Stimulated activated CD4-positive, alpha-beta T cell treated with anti-CD3 and anti-CD28 coated beads, Interleukin-2, amount 100 ng/mL, for 4 hours (primary cell): ENCODE data around the gene SPHK1.
A peak's percentile ranks its signal among the peaks of the same experiment; 100 is the strongest.

Experiments
- DNase-seq: peaks from one replicate; pipeline ENCODE4 v3.0.0-alpha.2; 2020; ENCODE audit warnings: low read depth

SPHK1 gene

DNA sequence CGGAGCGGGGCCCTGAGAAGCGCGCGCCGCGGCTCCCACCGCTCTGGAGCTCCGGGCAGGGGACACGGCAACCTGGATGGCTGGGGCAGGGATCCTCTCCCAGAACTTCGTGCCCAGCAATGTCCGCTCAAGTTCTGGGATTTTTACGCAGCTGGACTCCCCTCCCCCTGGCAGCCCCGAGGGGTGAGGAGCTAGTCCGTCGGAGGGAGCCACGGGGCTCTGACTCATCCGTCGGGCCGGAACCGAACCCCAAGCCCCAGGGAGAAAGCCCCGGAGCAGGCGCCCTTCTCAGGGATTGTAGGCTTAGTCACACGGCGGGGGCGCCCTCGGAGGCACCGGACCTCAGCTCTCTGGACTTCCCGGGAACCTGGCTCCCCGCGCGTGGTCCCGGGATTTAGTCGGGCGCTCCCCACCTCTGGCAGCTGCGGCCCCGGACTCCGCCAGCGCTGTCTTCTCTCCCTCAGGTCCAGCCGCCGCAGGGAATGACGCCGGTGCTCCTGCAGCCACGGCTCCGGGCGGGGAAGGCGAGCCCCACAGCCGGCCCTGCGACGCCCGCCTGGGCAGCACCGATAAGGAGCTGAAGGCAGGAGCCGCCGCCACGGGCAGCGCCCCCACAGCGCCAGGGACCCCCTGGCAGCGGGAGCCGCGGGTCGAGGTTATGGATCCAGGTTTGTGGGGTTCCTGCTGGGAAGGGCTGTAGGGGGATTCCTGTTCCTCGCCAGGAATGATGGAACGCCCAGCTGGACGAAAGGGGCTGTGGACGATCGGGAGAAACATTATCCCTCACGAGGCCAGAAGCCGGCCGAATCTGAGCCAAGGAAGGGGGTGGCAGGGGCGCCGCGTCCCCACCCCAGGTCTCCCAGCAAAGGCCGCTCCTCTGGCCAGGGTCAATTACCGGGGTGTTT, 830 bp downstream of the SPHK1 start:
- peak; percentile 31 for DNase-seq

DNA sequence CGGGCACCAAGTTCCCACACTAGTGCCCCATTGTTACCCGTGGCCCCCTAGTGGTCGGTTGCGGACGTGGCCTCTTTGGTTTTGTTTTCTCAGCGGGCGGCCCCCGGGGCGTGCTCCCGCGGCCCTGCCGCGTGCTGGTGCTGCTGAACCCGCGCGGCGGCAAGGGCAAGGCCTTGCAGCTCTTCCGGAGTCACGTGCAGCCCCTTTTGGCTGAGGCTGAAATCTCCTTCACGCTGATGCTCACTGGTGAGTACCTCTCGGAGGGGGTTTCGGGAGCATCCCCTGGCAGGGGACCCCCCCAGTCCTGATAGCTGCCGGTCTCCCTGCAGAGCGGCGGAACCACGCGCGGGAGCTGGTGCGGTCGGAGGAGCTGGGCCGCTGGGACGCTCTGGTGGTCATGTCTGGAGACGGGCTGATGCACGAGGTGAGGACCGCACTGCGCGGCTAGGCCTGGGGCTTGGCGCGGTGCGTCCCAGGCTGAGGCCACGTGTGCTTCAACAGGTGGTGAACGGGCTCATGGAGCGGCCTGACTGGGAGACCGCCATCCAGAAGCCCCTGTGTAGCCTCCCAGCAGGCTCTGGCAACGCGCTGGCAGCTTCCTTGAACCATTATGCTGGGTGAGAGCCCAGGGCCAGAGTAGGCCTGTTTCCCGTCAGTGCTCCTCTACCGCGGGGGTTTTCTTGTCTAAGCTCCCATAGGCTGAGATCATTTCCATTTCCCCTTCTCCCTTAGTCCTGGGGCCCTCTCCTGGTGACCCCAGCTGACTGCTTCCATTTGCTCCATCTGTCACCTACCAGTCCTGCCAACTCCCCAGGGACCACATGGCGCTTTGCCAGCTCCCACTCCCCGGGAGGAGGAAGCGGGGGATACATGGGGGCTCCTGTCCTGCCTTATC, 1.7 kb downstream of the SPHK1 start:
- DNase-seq = peak; percentile 78

DNA sequence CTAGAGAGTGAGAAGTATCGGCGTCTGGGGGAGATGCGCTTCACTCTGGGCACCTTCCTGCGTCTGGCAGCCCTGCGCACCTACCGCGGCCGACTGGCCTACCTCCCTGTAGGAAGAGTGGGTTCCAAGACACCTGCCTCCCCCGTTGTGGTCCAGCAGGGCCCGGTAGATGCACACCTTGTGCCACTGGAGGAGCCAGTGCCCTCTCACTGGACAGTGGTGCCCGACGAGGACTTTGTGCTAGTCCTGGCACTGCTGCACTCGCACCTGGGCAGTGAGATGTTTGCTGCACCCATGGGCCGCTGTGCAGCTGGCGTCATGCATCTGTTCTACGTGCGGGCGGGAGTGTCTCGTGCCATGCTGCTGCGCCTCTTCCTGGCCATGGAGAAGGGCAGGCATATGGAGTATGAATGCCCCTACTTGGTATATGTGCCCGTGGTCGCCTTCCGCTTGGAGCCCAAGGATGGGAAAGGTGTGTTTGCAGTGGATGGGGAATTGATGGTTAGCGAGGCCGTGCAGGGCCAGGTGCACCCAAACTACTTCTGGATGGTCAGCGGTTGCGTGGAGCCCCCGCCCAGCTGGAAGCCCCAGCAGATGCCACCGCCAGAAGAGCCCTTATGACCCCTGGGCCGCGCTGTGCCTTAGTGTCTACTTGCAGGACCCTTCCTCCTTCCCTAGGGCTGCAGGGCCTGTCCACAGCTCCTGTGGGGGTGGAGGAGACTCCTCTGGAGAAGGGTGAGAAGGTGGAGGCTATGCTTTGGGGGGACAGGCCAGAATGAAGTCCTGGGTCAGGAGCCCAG, 2.8 kb downstream of the SPHK1 start:
- DNase-seq = no peak

DNA sequence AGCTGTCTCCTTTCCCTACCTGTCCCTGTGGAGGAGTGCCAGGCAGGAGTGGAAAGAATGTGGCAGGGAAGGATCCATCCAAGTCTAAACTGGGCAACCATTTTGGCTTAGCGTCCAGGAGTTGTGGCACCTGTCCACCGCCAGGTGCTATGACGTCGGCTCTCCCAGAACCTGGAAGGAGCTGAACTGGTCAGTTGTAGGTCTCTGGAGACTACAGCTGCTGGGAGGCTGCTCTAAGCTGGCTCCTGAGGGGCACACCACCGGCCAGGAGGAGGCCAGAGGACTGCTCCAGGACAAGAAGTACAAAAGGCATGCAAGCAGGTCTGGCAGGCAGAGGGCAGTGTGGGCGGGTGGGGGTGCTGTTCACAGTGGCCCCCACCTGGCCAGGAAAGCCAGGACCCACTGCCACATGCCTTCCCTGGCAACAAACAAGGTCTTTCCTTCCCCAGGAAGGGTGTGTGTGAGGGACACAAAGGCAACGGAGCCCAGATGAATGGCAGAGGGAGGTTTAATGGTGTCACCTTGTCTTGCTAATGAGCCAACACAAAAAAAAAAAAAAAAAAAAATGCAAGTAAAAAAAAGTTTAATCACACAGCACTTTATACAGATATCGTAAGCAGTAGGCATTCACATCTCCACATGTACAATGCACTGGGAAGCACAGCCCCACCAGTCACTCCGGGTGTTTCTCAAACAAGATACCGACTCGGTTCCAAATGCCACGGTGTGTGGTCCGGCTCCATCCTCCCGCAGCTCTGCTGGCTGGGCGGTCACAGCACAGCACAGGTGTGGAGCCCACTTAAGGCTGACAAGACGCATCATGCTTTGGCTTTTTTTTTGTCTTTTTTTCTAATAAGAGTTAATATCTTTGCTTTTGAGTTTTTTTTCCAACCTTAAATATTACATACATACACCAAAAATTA, 4.8 kb downstream of the SPHK1 start:
- no peak for DNase-seq

DNA sequence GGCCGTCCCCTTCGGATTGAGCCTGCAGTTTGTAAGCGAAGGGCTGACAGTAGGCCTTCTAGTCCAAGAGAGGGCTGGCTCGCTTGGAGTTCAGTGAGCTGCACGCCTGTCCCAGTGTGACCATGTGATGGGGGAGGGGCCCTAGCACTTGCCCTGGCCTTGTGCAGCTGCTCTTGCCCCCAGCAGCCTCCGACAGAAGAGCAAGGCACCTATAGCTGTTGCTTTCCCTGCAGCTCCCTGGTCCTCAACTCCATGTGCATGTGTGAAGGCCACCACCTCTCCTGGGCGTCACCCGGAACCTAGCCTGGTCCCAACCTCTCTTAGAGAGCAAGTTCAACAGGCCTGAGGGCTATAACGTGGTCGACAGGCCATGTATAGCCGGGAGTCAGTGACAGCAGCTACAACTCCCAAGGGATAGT, 5.6 kb downstream of the SPHK1 start:
- DNase-seq = no peak

DNA sequence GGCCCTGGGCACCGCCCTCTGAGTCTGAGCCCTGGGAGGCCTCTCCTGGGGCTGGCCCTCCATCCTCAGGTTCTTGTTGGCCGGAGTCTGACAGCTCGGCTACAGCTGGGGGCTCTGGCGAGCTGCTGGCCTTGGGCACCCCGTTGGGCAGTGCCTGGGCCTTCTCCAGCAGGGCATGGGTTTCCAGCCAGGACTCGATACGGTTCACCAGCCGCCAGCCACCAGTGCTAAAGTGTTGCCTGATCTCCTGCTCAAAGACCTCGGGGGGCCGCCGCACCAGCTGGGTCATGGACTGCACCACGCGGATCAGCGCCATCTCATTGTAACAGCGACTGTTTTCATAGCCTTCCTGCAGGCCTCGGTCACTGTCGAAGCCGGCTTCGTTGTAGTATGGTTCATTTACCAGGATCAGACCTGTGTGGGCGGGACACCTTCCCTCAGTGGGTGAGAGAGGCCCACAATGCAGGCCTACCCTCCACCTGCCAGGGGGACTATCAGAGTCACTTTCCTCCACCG, 6.8 kb downstream of the SPHK1 start:
- no peak for DNase-seq

DNA sequence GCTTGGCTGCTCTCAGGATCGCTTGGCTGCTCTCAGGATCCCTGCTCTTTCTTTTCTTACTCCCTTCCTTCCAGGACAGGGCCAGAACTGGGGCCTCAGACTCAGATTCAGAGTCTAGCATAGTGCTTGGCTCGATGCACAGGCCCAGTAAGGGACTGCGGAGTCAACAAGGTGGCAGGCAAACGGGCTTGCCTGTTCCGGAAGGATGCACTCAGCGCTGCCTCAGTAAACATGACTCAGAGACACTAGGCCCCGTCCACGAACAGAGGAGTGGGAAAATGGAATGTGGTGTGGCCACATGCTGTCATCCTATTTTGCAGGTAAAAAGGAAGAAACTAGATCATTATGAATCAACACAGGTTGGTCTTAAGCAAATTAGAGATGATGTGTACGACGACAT, 9.8 kb downstream of the SPHK1 start:
- DNase-seq = no peak

DNA sequence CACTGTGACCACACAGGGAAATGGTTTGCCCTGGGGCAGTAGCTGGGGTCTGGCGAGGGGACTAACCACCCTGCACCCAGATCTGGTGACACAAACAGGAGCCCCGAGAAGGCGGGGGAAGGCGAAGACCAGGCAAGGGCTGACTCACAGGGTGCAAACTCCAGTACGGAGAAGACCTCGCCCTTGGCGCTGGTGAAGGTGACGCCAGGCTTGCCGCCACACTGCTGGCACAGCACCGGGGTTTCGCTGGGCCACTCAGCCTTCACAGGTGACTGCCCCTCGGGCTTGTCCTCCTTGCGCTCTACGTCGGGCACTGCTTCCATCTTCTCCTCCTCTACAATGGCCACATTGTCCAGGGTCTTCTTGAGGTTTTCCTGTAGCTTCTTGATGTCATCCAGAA, 11.6 kb downstream of the SPHK1 start:
- DNase-seq = no peak

DNA sequence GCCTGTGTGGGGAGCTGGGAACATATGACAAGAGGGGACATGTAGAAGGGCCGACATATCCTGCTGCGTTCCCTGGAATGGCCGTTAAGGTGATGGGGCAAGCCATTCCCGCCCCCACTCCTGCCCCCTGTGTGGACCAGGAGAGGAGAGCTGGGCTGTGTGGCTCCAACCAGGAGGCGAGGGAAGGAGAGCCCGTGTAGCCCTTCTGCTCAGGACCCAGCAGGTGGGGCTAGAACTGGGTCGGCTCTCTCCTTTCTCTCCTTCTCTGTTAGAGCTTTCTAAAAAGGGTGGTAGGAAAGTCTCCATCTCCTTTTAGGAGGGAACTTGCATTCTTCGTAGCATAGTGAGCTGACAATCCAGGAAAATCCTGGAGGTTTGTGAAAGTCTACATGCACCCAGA, 12.8 kb downstream of the SPHK1 start:
- no peak for DNase-seq

DNA sequence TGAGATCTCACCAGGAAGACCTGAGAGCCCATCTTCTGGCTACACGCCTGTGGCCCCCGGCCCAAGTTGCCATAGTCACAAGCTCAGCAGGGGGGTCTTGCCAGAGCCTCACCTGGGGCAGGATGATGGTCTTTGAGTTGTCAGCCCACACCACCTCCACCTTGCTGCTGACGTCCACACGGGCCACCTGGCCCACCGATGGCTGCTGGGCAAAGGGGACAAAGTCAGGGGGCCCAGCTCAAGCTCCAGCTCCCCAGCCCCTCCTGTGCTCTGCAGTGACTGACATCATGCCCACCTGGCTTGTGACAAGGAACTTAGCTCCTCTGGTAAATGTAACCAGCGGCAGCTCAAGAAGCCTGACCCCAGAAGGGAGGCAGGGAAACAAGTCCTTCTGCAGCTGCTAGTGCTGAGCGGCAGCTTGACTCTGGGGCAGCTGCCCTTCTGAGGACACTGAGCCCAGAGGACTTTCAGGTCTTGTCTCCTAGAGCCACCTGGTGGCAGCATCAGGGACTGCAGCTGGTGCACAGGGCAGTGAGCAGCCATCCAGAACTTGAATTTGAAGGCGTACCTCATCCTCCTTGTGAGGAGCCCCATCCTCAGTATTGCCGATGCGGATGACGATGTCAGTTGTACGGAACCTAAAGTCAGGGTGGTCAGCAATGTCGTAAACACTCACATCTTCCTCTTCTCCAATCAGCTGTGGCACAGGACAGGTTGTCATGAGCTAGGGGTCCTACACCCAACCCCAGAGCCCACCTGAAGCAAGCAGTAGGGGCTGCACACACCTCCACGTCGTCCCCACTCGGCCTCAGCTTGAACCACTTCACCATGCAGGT, 13.5 kb downstream of the SPHK1 start:
- DNase-seq = peak; percentile 78

DNA sequence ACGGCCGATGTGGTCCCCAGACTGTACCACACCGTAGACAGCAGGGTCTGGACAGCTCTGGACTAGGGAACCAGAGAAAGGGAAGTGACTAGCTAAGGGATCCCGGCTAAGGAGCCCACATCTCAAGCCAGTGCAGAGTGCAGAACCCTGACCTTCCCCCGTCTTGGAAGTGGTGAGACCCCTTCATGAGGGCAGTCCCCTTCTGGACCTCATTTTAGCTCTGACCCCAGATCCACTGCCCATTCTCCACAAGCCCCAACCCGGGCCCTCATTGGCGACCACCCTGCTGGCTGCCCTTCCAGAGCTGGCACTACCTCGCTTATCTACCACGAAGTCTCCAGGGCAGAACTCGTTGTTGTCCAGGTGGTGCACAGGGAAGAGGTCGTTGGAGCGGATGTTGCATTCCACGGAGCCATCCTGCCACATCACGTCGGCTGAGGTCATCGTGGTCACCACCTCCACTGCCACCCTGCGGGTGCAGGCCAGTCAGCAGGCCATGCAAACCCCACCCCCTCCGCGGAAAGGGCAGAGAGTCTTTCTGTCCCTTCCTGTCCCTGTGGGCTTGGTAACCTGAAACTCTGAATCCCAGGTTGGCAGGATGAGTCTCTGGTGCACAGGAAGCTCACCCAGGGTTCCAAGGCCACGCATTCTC, 14.2 kb downstream of the SPHK1 start:
- no peak for DNase-seq

DNA sequence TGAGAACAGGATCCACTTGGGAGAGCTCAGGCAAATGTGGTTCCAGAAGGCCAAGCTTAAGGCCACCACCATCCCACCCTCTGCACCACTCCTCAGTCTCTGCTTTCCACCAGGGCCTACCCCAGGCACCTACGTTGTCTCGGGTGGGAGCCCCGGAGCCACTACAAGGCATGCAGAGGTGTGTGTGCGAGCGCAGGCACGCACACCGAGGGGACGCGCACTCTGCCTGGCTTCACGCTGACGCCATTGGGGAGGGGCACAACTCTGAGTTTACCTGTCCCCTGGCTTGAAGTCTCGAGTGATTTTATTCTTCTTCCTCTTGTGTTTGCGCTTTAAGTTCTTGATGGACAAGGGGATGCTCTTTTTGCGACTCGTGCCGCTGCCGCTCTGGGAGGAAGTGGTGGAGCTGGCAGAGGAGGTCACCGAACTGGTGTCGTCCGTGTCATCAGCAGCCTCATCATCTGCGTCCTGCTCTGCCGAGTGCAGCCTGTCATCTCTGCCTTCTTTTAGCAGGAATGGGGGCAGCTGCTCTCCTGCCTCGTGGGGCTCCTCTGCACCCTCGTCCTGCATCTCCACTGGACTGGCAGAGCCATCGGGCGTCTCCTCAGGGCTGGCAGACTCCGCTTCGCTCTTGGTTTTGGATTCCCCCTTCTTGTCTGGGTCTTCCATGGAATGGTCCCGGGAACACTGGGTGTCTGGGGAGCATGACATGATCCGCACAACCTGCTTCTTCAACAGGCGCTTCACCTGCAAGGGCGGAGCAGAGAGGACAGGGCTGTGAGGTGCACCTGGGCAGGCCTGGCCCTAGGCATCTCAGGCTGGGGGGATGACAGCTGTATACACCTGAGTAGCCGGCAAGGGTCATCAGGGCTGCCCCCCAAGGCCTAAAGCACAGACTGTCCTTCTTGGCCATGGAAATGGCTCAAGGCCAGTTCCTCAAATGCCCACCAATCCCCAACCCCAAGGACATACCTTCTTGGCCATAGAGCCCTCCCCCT, 15.1 kb downstream of the SPHK1 start:
- no peak for DNase-seq

DNA sequence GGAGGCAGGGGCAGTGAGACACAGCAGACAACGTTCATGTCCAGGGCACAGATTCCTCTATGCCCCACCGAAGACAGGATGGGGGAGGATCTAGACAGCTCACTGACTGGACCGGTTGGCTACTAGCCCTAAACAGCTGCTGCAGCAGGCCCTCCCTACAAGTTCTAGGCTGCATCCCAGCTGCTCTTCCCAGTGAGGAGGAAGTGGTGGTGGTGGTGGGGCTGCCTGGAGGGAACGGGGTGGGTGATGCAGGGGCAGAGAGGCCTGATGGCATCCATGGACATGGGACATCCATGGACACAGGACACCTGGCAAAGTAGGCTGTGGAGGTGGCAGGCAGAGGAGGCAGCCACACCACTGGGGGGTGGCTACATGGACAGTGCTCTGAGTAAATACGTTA, 18.3 kb downstream of the SPHK1 start:
- no peak for DNase-seq

DNA sequence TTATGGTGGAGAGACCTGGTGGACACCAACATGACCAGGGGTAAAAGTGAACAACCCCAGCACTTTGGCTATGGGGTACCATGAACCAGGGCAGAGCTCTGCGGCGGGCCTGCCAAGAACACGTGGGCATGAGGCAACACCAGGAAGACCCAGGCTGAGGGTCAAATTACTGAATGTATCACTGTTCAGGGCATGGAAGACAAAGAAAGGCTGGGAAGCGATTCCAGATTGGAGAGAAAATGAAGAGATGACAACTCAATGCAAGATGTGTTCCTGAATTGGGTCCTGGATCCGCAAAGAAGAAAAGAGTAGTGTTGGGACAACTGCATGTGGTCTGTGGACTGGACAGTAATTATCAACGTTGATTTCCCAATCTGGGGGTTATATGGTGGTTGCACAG, 19.8 kb downstream of the SPHK1 start:
- no peak for DNase-seq

DNA sequence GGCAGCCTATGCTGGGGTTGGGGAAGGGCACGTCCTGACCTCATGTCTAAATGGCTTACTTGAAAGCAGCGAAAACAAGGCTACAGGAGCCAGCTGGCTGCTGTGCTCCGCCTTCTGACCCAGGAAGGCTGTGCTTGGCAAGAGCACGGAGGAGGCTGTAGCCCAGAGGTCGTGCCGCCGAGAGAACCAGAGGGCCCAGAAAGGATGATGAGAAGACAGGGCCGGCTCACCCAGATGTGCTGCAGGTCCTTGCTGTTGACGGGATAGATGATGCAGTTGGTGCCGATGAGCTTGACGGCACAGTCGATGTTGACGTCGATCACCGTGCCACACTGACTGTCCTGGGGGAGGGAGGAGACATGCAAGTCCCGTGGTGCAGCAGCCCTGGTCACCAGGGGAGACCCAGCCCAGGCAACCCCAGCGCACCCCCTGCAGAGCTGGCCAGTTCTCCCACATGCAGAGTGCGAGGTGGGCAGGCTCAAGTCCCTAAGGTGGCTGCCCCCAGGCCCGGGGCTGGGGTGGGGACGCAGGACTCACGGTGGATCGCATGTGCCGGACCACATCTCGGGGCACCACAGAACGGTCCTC, 20.7 kb downstream of the SPHK1 start:
- no peak for DNase-seq

DNA sequence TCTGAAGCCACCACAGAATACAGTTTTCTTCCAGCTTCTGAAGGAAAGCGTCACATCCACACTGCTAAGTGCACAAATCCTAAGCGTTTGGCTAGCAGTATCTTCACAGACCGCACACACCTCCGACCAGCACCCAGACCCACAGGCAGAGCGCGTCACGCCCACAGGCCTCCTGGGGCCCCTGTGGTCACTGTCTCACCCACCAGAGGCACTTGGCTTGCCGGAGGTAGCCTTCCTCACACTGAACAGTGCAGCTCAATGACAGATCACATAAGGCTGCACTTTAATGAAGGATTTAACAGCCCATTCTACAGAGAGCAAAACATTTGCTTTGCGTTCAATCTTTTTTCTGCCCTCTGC, 21.2 kb downstream of the SPHK1 start:
- DNase-seq = no peak

DNA sequence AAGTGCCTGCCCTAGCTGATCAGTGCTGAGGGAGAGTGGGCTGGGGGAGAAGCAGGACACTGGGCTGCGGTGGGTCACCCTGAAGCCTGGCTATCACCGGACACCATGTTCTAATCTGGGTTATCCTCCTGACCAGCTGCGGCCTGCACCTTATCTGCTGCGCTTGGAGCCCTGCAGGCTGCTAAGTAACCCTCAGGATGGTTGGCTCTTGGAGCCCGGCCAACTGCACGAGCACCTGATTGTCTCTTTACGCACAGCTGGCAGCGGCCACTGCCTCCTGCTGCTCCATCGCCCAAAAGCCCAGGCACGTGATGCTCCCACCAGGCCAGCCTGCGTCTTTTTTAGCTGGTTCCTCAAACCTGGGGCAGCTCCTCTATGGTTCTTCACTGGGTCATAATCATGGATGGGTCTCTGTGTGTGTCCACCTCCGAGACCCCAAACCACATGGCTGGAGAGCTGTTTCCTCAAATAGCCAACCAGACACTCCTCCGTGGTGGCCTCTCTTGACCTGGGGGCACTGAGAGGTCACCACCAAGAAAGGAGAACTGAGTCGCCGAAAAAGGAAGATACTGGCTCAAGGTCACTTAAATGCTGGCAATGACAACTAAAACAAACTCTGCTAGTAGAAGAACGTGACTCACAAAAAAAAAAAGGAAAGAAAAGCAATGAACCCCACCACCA, 21.7 kb downstream of the SPHK1 start:
- no peak for DNase-seq
